GM21360 (cell line): ENCODE results near the gene RNF168.
"Not testable (repeated sequence)": the region's sequence is repeated elsewhere in the genome, so short reads cannot be mapped to it uniquely, and the experiment has no call there.

Experiments used
- ATAC-seq: cut with Tn5 transposase; IDR thresholded peaks from one replicate; pipeline ENCODE4 v1.9.1; 2021; ENCODE audit warnings: mild to moderate bottlenecking, moderate library complexity; ENCODE audit not compliant: unreplicated experiment

Gene RNF168, protein sequence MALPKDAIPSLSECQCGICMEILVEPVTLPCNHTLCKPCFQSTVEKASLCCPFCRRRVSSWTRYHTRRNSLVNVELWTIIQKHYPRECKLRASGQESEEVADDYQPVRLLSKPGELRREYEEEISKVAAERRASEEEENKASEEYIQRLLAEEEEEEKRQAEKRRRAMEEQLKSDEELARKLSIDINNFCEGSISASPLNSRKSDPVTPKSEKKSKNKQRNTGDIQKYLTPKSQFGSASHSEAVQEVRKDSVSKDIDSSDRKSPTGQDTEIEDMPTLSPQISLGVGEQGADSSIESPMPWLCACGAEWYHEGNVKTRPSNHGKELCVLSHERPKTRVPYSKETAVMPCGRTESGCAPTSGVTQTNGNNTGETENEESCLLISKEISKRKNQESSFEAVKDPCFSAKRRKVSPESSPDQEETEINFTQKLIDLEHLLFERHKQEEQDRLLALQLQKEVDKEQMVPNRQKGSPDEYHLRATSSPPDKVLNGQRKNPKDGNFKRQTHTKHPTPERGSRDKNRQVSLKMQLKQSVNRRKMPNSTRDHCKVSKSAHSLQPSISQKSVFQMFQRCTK

DNA sequence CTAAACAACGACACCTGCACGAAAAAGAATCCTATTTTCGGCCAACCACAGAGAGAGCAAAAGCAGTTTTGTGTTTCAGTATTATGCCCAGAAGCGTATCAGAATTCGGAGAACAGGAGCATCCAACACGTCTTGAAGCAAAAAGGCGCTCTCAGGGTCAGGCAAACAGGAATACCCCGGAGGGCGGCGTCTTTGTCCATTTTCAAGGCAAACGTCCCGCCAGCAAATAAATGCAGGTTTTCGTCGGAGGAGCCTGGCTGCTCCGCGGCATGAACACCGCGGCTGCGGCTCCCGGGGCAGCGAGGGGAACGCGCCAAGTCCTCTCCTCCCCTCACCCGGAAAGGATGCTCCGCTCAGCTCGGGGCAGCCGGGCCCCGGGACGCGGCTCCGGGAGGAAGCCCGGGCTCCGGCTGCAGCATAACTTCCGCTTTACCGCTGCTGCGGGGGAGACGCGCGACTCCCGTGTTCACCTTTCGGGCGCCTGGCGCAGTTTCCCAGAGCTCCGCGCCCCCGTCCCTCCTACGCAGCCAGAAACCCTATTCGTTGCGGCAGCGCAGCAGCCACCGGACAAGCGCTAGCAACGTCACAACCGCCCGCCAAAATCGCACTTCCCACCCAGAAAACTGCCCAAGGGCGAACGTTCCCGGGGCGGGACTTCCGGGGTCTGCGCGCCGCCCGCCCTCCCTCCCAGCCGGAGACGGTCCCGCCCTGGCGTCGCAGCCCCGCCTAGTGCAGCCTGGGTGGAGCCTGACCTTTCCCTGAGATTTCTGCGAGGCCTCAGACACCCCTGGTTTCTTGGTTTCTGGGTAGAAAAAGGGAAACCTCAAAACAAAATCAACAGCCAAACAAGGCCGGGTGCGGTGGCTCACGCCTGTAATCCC, at the start of gene RNF168:
RNF168 (minus strand) TSS at position 573 of the 881 bp plus-strand sequence. CDS start 595 bp downstream, outside the sequence.
- peak; percentile 76 for ATAC-seq

DNA sequence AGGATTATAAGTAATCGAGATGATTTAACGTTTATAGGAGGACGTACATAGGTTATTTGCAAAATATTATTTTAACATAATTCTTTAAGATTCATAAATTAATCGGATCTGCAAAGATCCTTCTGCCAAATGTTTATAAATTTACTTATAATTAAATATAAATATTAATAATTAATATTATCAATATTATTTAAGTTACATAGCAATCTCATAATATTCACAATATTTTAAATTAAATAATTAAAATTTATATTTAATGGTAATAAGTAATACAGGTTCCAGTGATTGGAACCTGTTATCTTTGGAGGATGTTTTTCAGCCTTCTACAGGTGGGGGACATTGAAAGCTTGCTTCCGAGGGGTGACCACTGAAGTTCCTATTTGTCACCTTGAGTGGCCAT, 48.7 kb upstream of the RNF168 start:
- ATAC-seq, result no peak

DNA sequence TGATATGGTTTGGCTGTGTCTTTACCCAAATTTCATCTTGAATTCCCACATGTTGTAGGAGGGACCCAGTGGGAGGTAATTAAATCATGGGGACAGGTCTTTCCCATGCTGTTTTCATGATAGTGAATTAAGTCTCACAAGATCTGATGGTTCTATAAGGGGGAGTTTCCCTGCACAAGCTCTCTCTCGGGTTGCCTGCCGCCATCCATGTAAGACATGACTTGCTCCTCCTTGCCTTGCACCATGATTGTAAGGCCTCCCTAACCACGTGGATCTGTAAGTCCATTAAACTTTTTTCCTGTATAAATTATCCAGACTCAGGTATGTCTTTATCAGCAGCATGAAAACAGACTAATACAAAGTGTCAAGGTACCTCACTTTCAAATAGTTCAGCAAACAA, 46.6 kb upstream of the RNF168 start:
- ATAC-seq, result not testable (repeated sequence)

DNA sequence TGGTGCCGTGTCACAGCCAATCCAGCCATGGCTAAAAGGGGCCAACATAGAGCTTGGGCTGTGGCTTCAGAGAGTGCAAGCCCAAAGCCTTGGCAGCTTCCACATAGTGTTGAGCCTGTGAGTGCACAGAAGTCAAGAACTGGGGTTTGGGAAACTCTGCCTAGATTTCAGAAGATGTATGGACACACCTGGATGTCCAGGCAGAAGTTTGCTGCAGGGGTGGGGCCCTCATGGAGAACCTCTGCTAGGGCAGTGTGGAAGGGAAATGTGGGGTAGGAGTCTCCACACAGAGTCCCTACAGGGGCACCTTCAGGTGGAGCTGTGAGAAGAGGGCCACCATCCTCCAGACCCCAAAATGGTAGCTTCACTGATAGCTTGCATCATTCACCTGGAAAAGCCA, 45.7 kb upstream of the RNF168 start:
- not testable (repeated sequence) for ATAC-seq

DNA sequence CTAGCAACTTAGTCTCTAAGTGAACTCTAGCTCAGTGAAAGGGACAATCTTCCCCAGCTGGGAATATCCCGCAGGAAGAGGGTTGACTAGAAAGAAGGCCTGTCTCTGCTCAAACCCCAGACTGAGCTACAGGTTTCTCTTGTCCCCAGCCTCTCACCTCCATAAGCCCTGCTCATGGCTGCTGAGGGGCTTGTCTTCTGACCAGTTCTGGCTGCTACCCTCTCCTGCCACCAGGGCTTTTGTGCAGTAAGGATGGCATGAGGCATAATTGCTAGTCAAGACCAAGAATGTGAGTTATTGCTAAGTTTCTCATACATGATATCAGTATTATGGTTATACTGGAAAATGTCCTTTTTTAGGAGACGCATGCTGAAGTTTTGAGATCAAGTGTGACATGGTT, 43.5 kb upstream of the RNF168 start:
- no peak for ATAC-seq

DNA sequence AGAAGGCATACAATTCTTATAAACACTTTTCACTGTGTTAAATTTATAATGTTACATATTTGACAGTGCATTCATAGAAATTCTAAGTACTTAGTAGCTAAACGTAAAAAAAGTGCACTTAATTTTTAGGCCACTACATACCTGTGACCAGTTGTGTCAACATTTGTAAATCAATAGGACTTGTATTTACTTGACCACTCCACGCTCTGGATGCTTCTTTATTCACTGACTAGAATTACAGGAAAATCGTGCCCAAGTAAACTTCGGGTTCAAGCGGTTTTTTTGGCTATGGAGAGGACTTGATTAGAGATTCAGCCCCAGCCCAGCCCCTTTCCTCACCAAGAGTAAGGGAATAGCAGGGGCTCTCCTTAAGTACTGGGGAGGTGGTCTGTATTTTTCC, 43.0 kb upstream of the RNF168 start:
- no peak for ATAC-seq

DNA sequence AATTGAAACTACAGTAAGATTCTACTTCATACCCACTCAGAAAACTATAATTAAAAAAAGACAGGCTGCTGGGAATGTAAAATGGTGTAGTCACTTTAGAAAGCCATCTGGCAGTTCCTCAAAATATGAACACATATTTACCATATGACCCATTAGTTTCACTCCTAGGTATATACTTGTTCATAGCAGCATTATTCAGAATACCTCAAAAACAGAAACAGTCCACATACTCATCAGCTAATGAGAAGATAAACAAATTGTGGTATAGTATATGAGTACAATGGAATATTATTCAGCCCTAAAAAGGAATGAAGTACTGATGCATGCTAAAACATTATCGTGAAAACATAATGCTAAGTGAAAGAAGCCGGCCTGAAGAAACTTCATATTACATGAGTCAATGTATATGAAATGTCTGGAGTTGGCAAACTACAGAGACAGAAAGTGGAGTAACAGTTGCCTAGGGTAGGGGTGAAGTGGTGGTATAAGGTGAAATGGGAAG, 41.0 kb upstream of the RNF168 start:
- no peak for ATAC-seq

DNA sequence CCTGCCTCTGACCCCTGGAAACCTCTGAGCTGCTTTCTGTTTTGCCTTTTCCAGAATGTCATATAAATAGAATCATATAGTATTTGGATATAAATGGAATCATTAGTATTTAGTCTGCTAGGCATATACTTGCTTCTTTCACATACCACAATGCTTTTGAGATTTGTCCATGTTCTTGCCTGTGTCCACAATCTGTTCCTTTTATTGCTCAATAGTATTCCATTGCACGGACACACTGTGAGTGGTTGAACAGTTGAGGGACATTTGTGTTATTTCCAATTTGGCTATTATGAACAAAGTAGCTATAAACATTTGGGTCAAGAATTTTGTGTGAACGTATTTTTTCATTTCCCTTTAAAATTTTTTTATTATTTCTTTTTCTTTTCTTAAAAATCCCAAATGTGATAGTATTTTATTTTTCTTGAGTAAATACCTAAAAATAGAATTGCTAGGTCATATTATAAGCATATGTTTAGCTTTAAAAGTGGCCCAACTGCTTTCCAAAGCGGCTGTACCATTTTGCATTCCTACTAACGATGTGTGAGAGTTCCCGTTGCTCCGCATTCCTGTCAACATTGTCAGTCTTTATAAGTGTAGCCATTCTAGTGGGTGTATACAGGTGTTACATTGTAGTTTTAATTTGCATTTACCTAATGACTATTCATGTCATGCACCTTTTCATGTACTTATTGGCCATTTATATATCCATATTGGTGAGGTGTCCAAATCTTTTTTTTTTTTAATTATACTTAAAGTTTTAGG, 38.3 kb upstream of the RNF168 start:
- ATAC-seq, result no peak

DNA sequence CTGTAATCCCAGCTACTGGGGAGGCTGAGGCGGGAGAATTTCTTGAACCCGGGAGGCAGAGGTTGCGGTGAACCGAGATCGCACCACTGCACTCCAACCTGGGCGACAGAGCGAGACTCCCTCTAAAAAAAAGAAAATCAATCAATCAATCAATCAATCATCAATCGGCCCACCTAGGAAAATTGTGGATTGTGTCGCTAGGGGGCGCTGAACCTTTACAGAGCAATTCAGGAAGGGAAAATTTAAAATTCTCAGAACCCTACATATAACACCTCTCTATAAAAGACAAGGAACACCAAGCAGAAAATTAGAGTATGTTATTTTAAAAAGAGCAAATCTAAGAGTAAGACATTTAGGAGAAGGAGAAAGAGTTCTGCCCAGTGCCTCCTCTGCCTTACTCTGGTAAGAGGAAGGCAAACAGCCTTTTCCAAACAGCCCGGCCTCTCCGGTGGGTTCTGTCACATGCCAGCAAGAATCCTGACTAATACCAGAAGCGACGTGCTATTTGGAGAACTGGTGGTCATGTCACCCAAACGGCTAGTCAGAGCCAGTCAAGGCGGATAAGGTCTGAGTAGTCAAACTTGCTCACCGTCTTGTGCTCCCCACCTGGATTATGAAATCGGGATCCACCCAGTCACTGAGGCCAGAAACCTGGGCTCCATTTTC, 33.9 kb upstream of the RNF168 start:
- ATAC-seq, result no peak

DNA sequence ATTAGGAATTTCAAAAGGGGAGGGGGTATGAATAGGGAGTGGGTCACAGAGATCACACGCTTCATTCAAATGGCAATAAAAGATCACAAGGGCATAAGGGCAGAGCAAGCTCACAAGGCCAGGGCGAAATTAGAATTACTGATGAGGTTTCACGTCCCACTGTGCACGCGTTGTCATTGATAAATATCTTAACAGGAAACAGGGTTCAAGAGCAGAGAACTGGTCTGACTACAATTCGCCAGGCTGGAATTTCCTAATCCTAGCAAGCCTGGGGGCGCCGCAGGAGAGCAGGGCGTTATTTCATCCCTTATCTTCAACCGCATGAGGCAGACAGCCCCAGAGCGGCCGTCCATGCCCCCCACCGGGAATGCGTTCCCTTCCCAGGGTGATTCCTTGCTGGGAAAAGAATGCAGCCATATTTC, 29.7 kb upstream of the RNF168 start:
- no peak for ATAC-seq

DNA sequence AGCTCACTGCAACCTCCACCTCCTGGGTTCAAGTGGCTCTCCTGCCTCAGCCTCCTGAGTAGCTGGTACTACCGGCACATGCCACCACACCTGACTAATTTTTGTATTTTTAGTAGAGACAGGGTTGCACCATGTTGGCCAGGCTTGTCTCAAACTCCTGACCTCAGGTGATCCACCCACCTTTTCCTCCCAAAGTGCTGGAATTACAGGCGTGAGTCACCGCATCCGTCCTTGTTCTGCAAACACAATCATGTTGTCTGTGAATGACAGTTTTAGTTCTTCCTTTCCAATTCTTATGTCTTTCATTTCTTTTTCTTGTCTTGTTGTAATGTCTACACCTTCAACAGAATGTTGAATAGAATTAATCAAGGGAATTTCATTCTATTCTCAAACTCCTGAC, 27.9 kb upstream of the RNF168 start:
- ATAC-seq, result no peak

DNA sequence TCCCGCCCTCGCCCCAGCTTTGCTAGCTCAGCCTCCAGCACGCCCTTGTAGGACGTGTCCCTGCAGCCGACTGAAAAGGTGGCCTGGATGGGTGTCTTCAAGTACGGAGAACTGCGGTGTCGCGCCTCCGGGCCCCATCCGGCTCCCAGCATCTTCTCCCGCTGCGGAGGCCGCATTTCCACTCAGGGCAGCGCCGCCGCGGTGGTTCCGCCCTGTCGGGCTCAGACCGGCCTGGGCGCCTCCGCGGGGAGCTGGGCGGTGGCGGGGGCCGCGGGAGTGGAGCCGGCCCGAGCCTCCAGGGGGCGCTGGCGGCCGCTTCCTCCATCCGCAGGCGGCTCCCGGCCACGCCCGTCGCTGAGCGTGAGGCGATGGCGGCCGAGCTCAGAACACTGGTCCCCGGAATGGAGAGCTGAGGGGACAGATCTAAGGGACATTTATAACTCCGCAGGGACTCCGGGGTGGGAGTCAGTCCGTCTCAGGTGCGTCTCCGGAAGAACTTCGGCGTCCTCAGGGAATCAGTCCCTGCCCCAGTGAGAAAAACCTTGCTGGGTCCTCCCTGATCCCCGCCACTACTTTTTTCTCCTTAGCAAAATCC, 25.2 kb upstream of the RNF168 start:
- peak; percentile 73 for ATAC-seq

DNA sequence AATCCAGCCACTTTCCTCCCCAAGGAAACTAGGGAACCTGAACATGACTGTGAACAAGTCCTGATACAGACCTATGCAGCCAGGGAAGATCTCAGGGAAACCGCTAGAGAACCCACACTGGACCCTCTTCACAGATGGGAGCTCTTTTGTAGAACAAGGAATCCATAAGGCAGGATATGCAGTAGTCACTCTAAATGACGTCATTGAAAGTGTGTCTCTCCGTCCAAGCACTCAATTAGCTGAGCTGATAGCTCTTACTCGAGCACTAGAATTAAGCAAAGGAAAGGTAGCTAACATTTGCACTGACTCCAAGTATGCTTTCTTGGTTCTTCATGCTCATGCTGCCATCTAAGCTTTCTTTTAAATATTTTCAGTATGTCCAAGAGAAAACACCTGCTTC, 21.6 kb upstream of the RNF168 start:
- ATAC-seq, result no peak

DNA sequence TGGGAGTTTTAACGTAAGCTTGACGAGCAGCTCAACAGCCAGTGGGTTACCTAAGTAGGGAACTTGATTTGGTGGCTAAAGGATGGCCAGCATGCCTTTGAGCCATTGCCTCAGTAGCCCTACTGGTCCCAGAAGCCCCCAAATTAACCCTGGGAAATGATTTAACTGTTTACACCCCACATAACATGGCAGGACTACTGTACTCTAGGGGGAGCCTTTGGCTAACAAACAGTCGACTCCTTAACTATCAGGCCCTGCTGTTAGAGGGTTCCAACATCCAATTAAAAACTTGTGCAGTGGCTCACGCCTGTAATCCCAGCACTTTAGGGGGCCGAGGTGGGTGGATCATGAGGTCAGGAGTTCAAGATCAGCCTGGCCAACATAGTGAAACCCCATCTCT, 21.0 kb upstream of the RNF168 start:
- no peak for ATAC-seq

DNA sequence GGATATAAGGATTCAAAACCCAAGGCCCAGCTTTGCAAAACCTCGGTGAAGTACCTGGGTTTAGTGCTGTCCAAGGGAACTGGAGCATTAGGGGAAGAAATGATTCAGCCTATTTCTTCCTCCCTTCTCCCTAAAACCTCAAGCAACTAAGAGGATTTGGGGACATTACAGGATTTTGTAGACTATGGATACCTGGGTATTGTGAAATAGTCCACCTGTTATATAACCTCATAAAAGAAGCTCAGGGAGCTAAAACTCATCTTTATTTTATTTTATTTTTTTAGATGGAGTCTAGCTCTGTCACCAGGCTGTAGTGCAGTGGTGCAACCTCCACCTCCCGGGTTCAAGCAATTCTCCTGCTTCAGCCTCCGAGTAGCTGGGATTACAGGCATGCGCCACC, 20.3 kb upstream of the RNF168 start:
- ATAC-seq, result no peak

DNA sequence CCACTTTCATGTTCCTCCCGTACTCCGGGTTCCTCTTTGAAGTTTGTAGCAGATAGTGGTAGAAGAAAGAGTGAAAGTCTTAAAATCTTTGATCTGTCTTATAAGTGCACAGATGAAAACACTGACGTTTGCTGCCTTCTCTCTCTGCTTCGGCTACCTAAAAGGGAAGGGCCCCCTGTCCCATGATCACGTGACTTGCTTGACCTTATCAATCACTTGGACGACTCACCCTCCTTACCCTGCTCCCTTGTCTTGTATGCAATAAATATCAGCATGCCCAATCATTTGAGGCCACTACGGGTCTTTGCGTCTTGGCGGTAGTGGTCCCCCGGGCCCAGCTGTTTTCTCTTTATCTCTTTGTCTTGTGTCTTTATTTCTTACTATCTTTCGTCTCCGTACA, 17.7 kb upstream of the RNF168 start:
- ATAC-seq, result not testable (repeated sequence)

DNA sequence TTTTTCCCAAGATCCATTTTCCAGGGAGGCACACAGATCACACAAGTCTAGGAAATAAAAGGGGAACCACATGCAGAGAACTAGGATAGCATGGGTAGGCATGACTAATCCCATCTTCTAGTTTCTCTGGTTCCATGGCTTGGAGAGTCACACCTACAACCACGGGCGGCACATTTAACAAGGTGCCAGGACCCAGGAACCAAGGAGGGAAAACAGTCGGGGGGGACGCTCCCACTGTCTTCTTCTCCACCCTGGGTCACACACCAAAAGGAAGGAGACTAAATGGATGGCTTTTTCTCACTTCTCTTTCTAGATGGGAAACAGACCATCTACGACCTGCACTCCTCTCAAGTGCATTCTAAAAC, 16.1 kb upstream of the RNF168 start:
- ATAC-seq, result no peak

DNA sequence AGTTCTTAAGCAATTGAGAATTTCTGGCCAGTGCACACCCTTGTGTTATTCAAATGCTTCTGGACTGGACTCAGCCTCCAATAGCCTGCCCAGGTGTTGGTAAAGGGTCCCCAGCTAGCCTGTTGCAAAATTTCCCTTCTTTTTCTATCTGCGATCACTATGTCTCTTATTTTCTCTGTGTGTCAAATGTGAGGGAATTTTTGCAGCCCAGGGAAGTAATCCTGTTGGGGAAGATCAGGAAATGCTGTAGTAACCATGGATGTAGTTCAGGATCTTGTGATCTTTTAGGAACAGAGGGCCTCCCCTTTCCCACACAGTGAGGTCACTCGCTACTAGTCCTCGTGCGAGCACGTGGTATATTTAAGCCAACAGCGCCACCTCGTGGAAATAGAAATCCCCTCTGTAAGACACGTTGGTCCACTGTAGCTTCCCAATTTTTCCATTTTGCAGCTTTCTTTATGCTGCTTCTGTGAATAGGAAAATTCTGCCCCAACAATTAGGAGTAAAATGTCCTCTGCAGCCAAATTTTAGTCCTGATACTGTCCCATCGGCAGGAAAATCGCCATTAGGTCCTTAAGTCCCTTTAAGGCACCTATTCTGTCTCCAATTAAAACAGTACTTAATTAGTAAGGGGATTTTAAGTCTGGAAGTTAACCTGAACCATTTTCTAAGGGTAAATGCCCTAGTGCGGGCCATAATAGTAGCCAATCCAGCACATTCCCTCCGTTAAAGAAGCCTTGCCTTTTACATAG, 15.6 kb upstream of the RNF168 start:
- ATAC-seq, result no peak

DNA sequence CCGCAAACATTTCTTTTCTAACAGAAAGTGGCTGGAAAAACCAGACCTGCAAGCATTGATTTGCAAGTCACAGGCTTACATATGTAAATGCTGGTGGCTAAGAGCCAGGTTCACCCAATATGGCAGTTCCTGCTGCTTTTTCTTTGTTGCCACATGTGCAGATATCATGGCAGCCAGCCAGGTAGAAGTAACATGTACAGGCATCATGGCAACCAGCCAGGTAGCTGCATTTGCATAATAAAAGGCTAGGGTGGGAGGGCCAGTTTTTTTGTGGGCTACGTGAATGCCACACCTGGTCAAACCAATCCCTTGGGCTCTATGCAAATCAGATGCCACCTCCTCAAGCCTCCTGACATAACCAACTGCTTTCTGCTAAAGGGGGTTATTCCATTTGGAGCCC, 14.4 kb upstream of the RNF168 start:
- ATAC-seq, result no peak
